ENCODE measurements around the gene DDOST.

DNA sequence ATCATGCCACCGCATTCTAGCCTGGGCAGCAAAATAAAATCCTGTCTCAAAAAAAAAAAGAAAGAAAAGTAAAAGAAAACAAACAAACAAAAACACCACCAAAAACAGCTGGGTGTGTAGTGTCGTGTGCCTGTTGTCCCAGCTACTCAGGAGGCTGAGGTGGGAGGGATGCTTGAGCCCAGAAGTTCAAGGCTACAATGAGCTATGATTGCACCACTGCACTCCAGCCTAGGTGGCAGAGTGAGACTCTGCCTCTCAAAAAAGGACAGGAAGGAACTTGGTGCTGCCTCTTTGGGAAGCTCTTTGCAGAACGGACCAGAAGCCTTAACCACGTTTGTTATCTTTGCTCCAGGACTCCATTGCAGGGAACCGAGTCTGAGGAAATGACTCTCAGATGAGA is 45.7 kb upstream of the DDOST start:
- TF ChIP-seq CTCF (IDR thresholded peaks at IDR 0.05) = no peak
- no peak for TF ChIP-seq POLR2AphosphoS5 (IDR thresholded peaks at IDR 0.05)
- no peak for TF ChIP-seq POLR2A (IDR thresholded peaks at IDR 0.05)

All from gastroesophageal sphincter (tissue), 3 donors.